Endothelial cell of umbilical vein (primary cell): Measurements from ENCODE around the gene CUX1. TPM values are rescaled to one million over a fixed set of nuclear protein-coding genes. Genes with fewer than 3 reads are reported as not detected.

Experiments
- BruUV-seq: library from RNA; stranded (reverse); fragments of 400-500 nt; replicated peaks from 2 replicates; lab custom pipeline; 2021; lab: Mats Ljungman, UMichigan
- CTCF ChIA-PET: fragments of 300-600, 350-600 bp; sonication (Branson Sonifier 250); formaldehyde crosslinking; loops from one replicate; lab custom pipeline; 2021; ENCODE audit warnings: antibody characterized with exemption, inconsistent platforms; lab: Charles Lee
- POLR2A ChIA-PET: fragments of 300-600, 350-600 bp; sonication (Branson Sonifier 250); formaldehyde crosslinking; loops from one replicate; lab custom pipeline; 2021; ENCODE audit warnings: antibody characterized with exemption, inconsistent platforms; lab: Charles Lee
- DNase-seq: peaks from one replicate; pipeline ENCODE4 v3.0.0-alpha.2; 2011; ENCODE audit warnings: low read depth, low spot score
- FAIRE-seq: peaks from 2 replicates; lab custom pipeline; 2011; peaks lifted over from hg19 to GRCh38; lab: Jason Lieb, UNC
- H2AFZ ChIP-seq: 2 replicates; pipeline ENCODE4 v1.6.0; 2012; ENCODE audit warnings: low read depth, low read length, control low read depth, inconsistent platforms
- H3K27ac ChIP-seq: 2 replicates; pipeline ENCODE4 v1.5.1; 2011; ENCODE audit warnings: low read depth, mild to moderate bottlenecking, control low read depth, low read length, moderate library complexity; ENCODE audit not compliant: insufficient read depth
- H3K27me3 ChIP-seq, 2 experiments: 2 replicates each; pipeline versions ENCODE4 v1.6.0 to v1.6.1; 2011; ENCODE audit warnings: low read length in 2 of 2, mixed read lengths in 1 of 2; ENCODE audit not compliant: control insufficient read depth in 2 of 2, insufficient read depth in 2 of 2
- H3K36me3 ChIP-seq, 2 experiments: 2 replicates in 1 of 2; 3 replicates in 1 of 2; pipeline ENCODE4 v1.5.1; 2011; ENCODE audit warnings: low read length in 2 of 2, mild to moderate bottlenecking in 1 of 2, moderate library complexity in 1 of 2; ENCODE audit not compliant: control insufficient read depth in 2 of 2, insufficient read depth in 2 of 2; ENCODE audit errors: extremely low read depth in 1 of 2
- H3K4me1 ChIP-seq: 3 replicates; pipeline ENCODE4 v1.5.1; 2011; ENCODE audit warnings: mild to moderate bottlenecking, low read length; ENCODE audit not compliant: control insufficient read depth, insufficient read depth; ENCODE audit errors: extremely low read depth
- H3K4me2 ChIP-seq: 2 replicates; pipeline ENCODE4 v1.6.1; 2011; ENCODE audit warnings: low read length, control low read depth, mixed read lengths; ENCODE audit not compliant: insufficient read depth
- H3K4me3 ChIP-seq, 3 experiments: fragments of 200-600 bp in 1 of 3; sonication (generic), shearing (Covaris generic) in 1 of 3; replicated peaks in 1 of 3; 2 replicates each; pipeline ENCODE4 v1.5.1; 2011 to 2016; ENCODE audit warnings: control low read depth in 3 of 3, low read length in 3 of 3, mild to moderate bottlenecking in 2 of 3, inconsistent platforms in 1 of 3, low read depth in 1 of 3, moderate library complexity in 1 of 3; ENCODE audit not compliant: insufficient read depth in 1 of 3
- H3K79me2 ChIP-seq: 2 replicates; pipeline ENCODE4 v1.6.0; 2012; ENCODE audit warnings: low read length, inconsistent platforms; ENCODE audit not compliant: control insufficient read depth, insufficient read depth
- H3K9ac ChIP-seq: replicated peaks from 2 replicates; pipeline ENCODE3; 2011; ENCODE audit warnings: low read length, control low read depth; ENCODE audit not compliant: insufficient read depth; ENCODE audit errors: extremely low read depth
- H3K9me1 ChIP-seq: replicated peaks from 3 replicates; pipeline ENCODE4 v1.6.0; 2011; ENCODE audit warnings: mild to moderate bottlenecking, low read length; ENCODE audit not compliant: control insufficient read depth, insufficient read depth; ENCODE audit errors: extremely low read depth
- H3K9me3 ChIP-seq: replicated peaks from 2 replicates; pipeline ENCODE4 v1.5.1; 2012; ENCODE audit warnings: low read length, inconsistent platforms; ENCODE audit not compliant: control insufficient read depth, insufficient read depth
- H4K20me1 ChIP-seq: replicated peaks from 2 replicates; pipeline ENCODE3; 2011; ENCODE audit warnings: mild to moderate bottlenecking, low read length; ENCODE audit not compliant: control insufficient read depth, insufficient read depth; ENCODE audit errors: extremely low read depth
- EZH2 ChIP-seq: IDR thresholded peaks from 2 replicates; pipeline ENCODE4 v1.6.1; 2012; ENCODE audit warnings: borderline replicate concordance, low read depth, mild to moderate bottlenecking, moderate library complexity, low read length, inconsistent platforms; ENCODE audit not compliant: severe bottlenecking
- FOS ChIP-seq: IDR thresholded peaks from 2 replicates; pipeline ENCODE4 v1.6.1; 2011; ENCODE audit warnings: mild to moderate bottlenecking, low read length, moderate library complexity, borderline replicate concordance; ENCODE audit not compliant: insufficient read depth
- GATA2 ChIP-seq: IDR thresholded peaks from 2 replicates; pipeline ENCODE4 v1.7.0; 2011; ENCODE audit warnings: low read depth, mild to moderate bottlenecking, moderate library complexity, mixed read lengths, low read length; ENCODE audit not compliant: insufficient read length, insufficient read depth
- JUN ChIP-seq: IDR thresholded peaks from 2 replicates; pipeline ENCODE4 v1.6.1; 2011; ENCODE audit warnings: borderline replicate concordance, low read depth; ENCODE audit not compliant: insufficient read length, insufficient read depth
- MYC ChIP-seq: IDR thresholded peaks from one replicate; pipeline ENCODE4 v1.6.1; 2011; ENCODE audit warnings: mild to moderate bottlenecking, low read depth, low read length
- POLR2A ChIP-seq: IDR thresholded peaks from 2 replicates; pipeline ENCODE4 v1.6.1; 2012; ENCODE audit warnings: low read depth, mild to moderate bottlenecking, control low read depth, low read length
- POLR2AphosphoS5 ChIP-seq: IDR thresholded peaks from 2 replicates; pipeline ENCODE4 v1.6.1; 2012; ENCODE audit warnings: low read depth, mild to moderate bottlenecking, control low read depth, low read length, moderate library complexity; ENCODE audit not compliant: insufficient read depth
- dilution Hi-C: fragments of 300-500 bp; cut with MboI; formaldehyde crosslinking; loops from one replicate; pipeline ENCODE4 v1.15.0; 2019; ENCODE audit warnings: low sequenced_read_pairs; ENCODE audit not compliant: extremely low pct_ligation_motif_present
- intact Hi-C: fragments of 100-400 bp; cut with micrococcal nuclease; formaldehyde crosslinking; loops from one replicate; pipeline ENCODE4 v1.10.0; 2022
- polyA plus RNA-seq, 4 experiments: library from polyadenylated mRNA; depleted of rRNA in 3 of 4; stranded (reverse) in 3 of 4; unstranded in 1 of 4; fragments of >200 nt; gene quantifications; 2 replicates each; pipeline versions ENCODE4 v1.2.1 to v1.2.3, GENCODE V29; 2011 to 2012; ENCODE audit warnings: missing spikeins in 1 of 4
- total RNA-seq: library from RNA; stranded (reverse); gene quantifications from 2 replicates; pipeline ENCODE4 v1.2.3, GENCODE V29; 2021
- TF ChIP-seq, protein P1 (sequence below): IDR thresholded peaks from 2 replicates; pipeline ENCODE4 v1.6.1; 2011; ENCODE audit not compliant: insufficient read depth, insufficient read length
- TF ChIP-seq, protein P2 (sequence below), 2 donors: IDR thresholded peaks; 1 replicate in 1 of 2; 2 replicates in 1 of 2; pipeline ENCODE4 v1.5.1; 2011; ENCODE audit warnings: low read length in 2 of 2, mild to moderate bottlenecking in 2 of 2, moderate library complexity in 2 of 2, control low read depth in 1 of 2, inconsistent platforms in 1 of 2, low read depth in 1 of 2; ENCODE audit not compliant: insufficient read depth in 1 of 2; ENCODE audit errors: extremely low read depth in 1 of 2

CUX1 gene
- total and polyA plus RNA-seq, 2 donors (not counting 3 experiments of a cell fraction or from before 2014, with no cell fraction given) = 13.8 to 49.8 TPM

DNA sequence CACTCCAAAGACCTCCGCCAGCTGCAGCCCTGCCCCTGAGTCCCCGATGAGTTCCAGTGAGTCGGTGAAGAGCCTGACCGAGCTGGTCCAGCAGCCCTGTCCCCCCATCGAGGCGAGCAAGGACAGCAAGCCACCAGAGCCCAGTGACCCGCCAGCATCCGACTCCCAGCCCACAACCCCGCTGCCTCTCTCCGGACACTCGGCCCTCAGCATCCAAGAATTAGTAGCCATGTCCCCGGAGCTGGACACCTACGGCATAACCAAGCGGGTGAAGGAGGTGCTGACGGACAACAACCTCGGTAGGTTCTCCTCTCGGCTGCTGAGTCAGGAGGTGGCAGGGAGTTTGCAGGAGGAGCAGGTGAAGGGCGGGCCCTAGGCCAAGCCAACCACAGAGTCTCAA lies 409.9 kb downstream of the CUX1 start:
- no peak overlapping the region for H3K4me2 ChIP-seq
- no peak overlapping the region for H2AFZ ChIP-seq
- dilution Hi-C loops = no loop called here
- no peaks in the 10 kb centered on the region for H3K27me3 ChIP-seq
- intact Hi-C loops = no loop called here
- H3K9me1 ChIP-seq = no peaks in the 10 kb centered on the region
- FAIRE-seq = no peak
- no peaks in the 10 kb centered on the region for H3K36me3 ChIP-seq
- H3K9me3 ChIP-seq = no peaks in the 10 kb centered on the region
- H3K27ac ChIP-seq = no peak overlapping the region
- H4K20me1 ChIP-seq = no peaks in the 10 kb centered on the region
- BruUV-seq = no TSS peak
- no peak for TF ChIP-seq POLR2AphosphoS5
- no peak for TF ChIP-seq JUN
- TF ChIP-seq, protein P1, sequence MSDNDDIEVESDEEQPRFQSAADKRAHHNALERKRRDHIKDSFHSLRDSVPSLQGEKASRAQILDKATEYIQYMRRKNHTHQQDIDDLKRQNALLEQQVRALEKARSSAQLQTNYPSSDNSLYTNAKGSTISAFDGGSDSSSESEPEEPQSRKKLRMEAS = no peak
- no peak for TF ChIP-seq GATA2
- TF ChIP-seq, protein P2, sequence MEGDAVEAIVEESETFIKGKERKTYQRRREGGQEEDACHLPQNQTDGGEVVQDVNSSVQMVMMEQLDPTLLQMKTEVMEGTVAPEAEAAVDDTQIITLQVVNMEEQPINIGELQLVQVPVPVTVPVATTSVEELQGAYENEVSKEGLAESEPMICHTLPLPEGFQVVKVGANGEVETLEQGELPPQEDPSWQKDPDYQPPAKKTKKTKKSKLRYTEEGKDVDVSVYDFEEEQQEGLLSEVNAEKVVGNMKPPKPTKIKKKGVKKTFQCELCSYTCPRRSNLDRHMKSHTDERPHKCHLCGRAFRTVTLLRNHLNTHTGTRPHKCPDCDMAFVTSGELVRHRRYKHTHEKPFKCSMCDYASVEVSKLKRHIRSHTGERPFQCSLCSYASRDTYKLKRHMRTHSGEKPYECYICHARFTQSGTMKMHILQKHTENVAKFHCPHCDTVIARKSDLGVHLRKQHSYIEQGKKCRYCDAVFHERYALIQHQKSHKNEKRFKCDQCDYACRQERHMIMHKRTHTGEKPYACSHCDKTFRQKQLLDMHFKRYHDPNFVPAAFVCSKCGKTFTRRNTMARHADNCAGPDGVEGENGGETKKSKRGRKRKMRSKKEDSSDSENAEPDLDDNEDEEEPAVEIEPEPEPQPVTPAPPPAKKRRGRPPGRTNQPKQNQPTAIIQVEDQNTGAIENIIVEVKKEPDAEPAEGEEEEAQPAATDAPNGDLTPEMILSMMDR (IDR thresholded peaks at IDR 0.05; ENCODE audit: extremely low read depth in 1 of 2, insufficient read depth in 1 of 2, low read depth in 1 of 2, low read length in 2 of 2) = no peak
- TF ChIP-seq POLR2A = no peak
- TF ChIP-seq EZH2 = no peak
- TF ChIP-seq MYC = no peak
- no peak for TF ChIP-seq FOS
- no peaks in the 10 kb centered on the region for H3K79me2 ChIP-seq
- ChIA-PET POLR2A (no interaction called here), CTCF (no interaction called here)
- H3K4me3 ChIP-seq = no peak overlapping the region
- H3K9ac ChIP-seq = no peak overlapping the region
- DNase-seq = no peak
- no peaks in the 10 kb centered on the region for H3K4me1 ChIP-seq
